Fibroblast of the aortic adventitia (primary cell): Measurements from ENCODE around the gene CERS5. TPM values are rescaled to one million over a fixed set of nuclear protein-coding genes. Genes with fewer than 3 reads are reported as not detected.
A peak's percentile ranks its signal among the peaks of the same experiment; 100 is the strongest.

ENCODE experiments used
- DNase-seq: peaks from one replicate; pipeline ENCODE4 v3.0.0-alpha.2; 2010; ENCODE audit warnings: low read depth
- H3K4me3 ChIP-seq: 2 replicates; pipeline ENCODE4 v1.5.1; 2011; ENCODE audit warnings: low read depth, mild to moderate bottlenecking, control low read depth, low read length, moderate library complexity
- CTCF ChIP-seq: IDR thresholded peaks from 2 replicates; pipeline ENCODE4 v1.5.1; 2011; ENCODE audit warnings: mild to moderate bottlenecking, low read length, control low read depth, inconsistent platforms; ENCODE audit not compliant: insufficient read depth
- total RNA-seq: library from RNA; depleted of rRNA; stranded (reverse); fragments of >200 nt; gene quantifications from 2 replicates; pipeline ENCODE4 v1.2.3, GENCODE V29; 2012; ENCODE audit warnings: low replicate concordance

CERS5 gene
- total RNA-seq, 1 donor, result 32.7 TPM

- H3K4me3 ChIP-seq, result no peak overlapping the region
- no peak for TF ChIP-seq CTCF
- DNase-seq, result peak; percentile 68
These were observed 21.1 kb upstream of the CERS5 start for GRCh38 chr12:50188241-50188781.

DNA sequence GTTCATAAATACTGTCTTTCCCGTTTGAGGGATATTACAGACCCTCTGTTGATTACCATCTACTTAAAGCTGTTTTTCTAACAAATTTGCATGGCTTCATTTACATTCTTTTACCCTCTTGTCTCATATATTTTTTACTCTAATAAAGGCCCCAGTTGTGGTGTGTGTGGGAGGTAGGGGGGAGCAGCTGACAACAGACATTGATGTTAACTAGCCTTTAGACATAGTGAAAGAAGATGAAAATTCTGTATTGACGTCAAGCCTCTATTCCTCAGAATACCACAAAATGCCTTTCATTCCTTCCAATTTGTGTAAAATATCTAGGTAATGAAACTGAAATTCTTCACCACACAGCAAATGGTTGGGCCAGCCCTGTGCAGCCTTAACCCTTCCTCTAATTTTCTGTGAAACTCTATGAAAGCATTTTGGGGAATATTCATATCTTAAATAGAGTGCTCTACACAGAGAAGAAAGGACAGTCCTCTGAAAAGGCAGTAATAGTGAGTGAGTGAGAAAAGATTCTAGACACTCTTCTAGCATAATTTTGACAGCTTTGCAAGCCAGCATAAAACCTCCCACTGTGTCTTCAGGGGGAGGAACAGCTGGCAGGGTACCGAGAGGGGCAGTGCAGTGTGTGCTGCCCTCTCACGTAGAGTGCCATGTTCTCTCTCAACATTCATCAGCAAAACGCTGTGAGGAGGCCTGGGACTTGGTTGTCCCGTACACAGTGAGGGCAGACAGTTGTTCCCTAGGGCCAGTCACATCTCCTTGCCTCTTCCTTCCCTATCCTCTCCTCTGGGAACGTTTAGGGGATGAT is 20.1 kb upstream of the CERS5 start:
- DNase-seq, result peak; percentile 93
- no peak for TF ChIP-seq CTCF
- no peak overlapping the region for H3K4me3 ChIP-seq

GRCh38 chr12:50186681-50187080 is 19.5 kb upstream of the CERS5 start:
- no peak for TF ChIP-seq CTCF
- H3K4me3 ChIP-seq, result no peak overlapping the region
- peak; percentile 68 for DNase-seq

DNA sequence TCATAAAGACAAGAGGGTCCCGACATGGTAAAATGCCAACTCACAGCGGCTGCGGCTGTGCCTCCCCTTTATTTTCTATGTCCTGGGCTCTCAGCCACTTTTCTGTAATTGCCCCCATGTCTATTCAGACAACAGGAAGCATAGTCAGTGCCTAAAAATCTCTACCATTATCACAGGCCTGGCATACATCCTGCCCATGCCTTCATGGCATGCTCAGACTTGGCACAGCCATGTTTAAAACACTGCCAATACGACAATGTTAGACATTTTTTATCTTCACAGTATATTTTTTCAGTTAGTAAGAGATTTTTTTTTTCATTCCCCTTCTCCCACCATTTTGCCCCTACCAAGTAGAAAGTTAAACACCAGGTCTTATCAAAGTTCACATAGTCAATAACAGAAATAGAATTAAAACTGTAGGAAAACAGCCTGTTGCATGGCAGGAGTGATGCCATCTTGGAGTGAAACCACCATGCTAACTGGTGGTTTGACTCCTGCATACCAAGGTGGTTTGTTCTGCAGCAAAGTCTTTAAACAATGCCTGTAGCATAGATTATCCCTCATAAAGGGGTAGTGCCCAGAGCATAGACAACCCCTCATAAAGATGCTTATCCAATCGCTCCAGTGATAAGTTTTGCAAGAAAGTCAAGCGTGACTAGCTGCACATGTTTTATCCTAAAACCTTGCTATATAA is 18.9 kb upstream of the CERS5 start:
- peak; percentile 85 for DNase-seq
- TF ChIP-seq CTCF, result no peak
- no peak overlapping the region for H3K4me3 ChIP-seq

GRCh38 chr12:50185301-50185895 is 18.2 kb upstream of the CERS5 start:
- no peak overlapping the region for H3K4me3 ChIP-seq
- no peak for TF ChIP-seq CTCF
- DNase-seq, result no peak

GRCh38 chr12:50184261-50184660 is 17.1 kb upstream of the CERS5 start:
- no peak for TF ChIP-seq CTCF
- no peak for DNase-seq
- H3K4me3 ChIP-seq, result no peak overlapping the region
